ENCODE results near the gene EHHADH. TPM values are rescaled to one million over a fixed set of nuclear protein-coding genes. Genes with fewer than 3 reads are reported as not detected.
A peak's percentile ranks its signal among the peaks of the same experiment; 100 is the strongest.

EHHADH gene
- total and polyA plus RNA-seq, 4 donors = 2.8 to 11.1 (median 6.3) TPM

DNA sequence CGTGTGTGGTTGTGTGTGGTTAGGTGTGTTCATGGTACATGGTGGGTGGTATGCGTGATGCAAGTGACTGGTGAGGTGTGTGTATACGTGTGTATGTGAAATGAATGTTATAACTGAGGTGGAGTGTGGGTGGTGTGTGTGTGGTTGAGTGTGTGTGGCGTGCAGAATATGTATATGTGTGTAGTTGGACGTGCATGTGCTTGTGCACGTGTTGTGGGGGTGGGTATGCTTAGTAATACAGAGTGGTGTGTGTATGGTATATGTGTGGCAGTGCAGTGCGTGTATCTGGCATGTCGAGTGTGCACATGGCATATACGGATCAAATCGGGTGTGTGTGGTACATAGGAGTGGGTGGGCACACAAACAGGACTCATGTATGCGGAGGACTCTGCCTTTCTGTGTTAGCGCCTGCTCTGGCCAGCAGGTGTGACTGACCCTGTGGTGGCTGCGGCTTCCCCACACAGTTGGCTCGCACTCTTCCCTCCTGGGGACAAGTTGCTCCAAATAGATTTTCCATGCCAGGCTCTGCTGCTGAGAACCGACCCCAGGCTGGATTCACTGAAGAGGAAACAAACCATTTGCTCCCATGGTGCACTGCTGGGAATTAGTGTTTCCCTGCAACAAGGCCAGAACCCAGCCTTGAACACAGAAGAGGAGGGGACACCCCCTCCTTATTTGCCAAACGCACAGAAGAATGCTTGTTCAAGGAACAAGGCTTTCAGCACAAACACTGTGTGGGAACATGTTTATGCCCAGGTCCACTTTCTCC lies 99.8 kb downstream of the EHHADH start:
- H3K27me3 ChIP-seq (ENCODE audit: control insufficient read depth in 3 of 3, insufficient read depth in 3 of 3, low read length in 2 of 3) = peaks cover 0 to 21% (median 8%) of the 10 kb centered on the region in 3 donors
- no peak overlapping the region for H3K27ac ChIP-seq (ENCODE audit: low read depth in 1 of 2, low read length in 1 of 2)
- 82 to 84% methylated on average over 16 of the region's 16 CpGs for WGBS, 2 donors
- no peaks in the 10 kb centered on the region for H3K36me3 ChIP-seq (ENCODE audit: control insufficient read depth in 4 of 4, insufficient read depth in 4 of 4, low read length in 4 of 4)
- DNase-seq (peak in 2 of 3 donors; percentile 22 to 32), ATAC-seq (ENCODE audit: insufficient read depth, low FRiP score) (no peak)
- peaks cover 0 to 21% (median 7%) of the 10 kb centered on the region in 5 donors for H3K4me1 ChIP-seq (ENCODE audit: control insufficient read depth in 5 of 5, insufficient read depth in 5 of 5, low read length in 5 of 5)
- H3K4me3 ChIP-seq = no peak overlapping the region
- H3K9ac ChIP-seq (ENCODE audit: insufficient read depth in 1 of 2, low read length in 2 of 2) = no peak overlapping the region
- no peaks in the 10 kb centered on the region for H3K9me3 ChIP-seq (ENCODE audit: control insufficient read depth in 4 of 4, insufficient read depth in 3 of 4, low read length in 3 of 4)
- TF ChIP-seq, protein P1, sequence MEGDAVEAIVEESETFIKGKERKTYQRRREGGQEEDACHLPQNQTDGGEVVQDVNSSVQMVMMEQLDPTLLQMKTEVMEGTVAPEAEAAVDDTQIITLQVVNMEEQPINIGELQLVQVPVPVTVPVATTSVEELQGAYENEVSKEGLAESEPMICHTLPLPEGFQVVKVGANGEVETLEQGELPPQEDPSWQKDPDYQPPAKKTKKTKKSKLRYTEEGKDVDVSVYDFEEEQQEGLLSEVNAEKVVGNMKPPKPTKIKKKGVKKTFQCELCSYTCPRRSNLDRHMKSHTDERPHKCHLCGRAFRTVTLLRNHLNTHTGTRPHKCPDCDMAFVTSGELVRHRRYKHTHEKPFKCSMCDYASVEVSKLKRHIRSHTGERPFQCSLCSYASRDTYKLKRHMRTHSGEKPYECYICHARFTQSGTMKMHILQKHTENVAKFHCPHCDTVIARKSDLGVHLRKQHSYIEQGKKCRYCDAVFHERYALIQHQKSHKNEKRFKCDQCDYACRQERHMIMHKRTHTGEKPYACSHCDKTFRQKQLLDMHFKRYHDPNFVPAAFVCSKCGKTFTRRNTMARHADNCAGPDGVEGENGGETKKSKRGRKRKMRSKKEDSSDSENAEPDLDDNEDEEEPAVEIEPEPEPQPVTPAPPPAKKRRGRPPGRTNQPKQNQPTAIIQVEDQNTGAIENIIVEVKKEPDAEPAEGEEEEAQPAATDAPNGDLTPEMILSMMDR (IDR thresholded peaks at IDR 0.05; ENCODE audit: control extremely low read depth, extremely low read depth) = no peak

DNA sequence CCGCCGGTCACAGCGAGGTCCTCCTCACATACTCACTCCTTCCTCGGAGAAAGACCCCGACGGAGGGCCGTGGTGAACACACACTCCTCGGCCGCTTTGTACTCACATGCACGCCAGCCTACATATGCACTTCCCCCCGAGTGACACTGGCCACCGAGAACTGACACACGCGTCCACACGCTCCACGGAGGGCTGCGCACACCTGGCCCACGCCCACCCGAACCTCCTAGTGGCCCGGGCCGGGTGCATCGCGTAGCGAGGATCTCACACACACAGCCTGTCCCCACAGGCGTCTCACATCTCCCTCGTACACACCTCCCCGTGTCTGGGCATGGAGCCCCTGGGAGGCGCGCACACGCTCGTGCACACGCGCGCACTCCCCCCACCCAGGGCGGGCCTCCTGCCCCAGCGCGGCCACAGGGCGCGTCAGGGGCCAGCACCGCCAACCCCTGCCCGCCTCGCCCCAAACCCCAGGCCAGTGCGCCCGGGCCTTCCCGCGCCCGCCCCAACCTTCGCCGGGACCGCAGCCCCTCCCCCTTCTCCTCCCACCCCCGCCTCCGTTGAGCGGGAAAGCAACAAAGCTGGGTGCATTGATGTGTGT lies 100.6 kb downstream of the EHHADH start:
- Histone ChIP-seq H3K36me3 (ENCODE audit: control insufficient read depth in 4 of 4, insufficient read depth in 4 of 4, low read length in 4 of 4) (no peaks in the 10 kb centered on the region), H3K4me1 (ENCODE audit: control insufficient read depth in 5 of 5, insufficient read depth in 5 of 5, low read length in 5 of 5) (peaks cover 0 to 21% (median 7%) of the 10 kb centered on the region in 5 donors), H3K9me3 (ENCODE audit: control insufficient read depth in 4 of 4, insufficient read depth in 3 of 4, low read length in 3 of 4) (no peaks in the 10 kb centered on the region), H3K9ac (ENCODE audit: insufficient read depth in 1 of 2, low read length in 2 of 2) (no peak overlapping the region), H3K27ac (ENCODE audit: low read depth in 1 of 2, low read length in 1 of 2) (peak overlapping the region; percentile 13 to 51), H3K4me3 (peak overlapping the region; percentile 60), H3K27me3 (ENCODE audit: control insufficient read depth in 3 of 3, insufficient read depth in 3 of 3, low read length in 2 of 3) (peaks cover 0 to 21% (median 8%) of the 10 kb centered on the region in 3 donors)
- TF ChIP-seq, protein P1 (IDR thresholded peaks at IDR 0.05; ENCODE audit: control extremely low read depth, extremely low read depth) = no peak
- DNase-seq = peak in 2 of 3 donors; percentile 53 to 65
- ATAC-seq (ENCODE audit: insufficient read depth, low FRiP score) = no peak
- WGBS, 2 donors = 2 to 4% methylated on average over 50 to 53 of the region's 53 CpGs

DNA sequence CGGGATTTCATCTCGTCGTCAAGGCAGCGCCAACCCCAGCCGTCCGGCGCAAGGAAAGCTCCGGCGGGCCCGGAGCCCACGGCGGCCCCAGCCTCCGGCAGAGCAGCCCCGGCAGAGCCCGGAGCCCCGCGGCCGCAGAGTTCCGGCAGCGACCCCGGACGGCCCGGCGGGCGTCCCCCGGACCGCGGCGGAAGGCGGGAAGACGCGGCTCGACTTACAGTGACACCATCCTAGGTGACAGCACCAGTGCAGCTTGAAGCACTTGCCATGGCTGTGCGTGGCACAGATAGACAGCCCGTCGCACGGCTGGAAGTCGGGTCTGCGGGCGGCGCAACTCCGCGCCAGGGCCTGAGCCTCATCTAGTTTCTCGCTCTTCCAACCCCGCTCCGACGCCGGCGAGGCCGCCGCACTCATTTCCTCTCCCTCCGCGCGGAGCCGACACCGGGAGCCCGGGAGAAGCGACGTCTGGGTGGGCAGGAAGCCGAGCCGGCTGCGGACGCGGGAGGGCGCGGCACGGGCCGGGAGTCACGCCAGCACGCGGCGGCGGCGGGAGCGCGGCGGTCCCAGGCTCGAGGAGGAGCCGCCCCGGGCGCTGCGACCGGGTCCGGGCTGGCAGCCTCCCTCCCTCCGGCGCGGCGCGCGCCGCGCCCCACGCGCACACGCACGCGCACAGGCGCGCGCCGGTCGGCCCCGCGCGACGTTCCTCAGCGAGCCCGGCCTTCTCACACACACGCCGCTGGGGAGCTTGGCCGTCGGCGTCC lies 101.3 kb downstream of the EHHADH start, which contains the start of gene C3orf70:
TSS of gene C3orf70 (minus strand) at position 651 of the 761 bp plus-strand sequence. CDS start at position 414, 237 bp downstream.
- ATAC-seq (ENCODE audit: insufficient read depth, low FRiP score) = peak; percentile 75
- 0 to 1% methylated on average over 74 to 113 of the region's 113 CpGs for WGBS, 2 donors
- H3K9ac ChIP-seq (ENCODE audit: insufficient read depth in 1 of 2, low read length in 2 of 2) = peak within 1 kb of the TSS in 1 of 2 donors; percentile 64
- H3K27ac ChIP-seq (ENCODE audit: low read depth in 1 of 2, low read length in 1 of 2) = peak within 1 kb of the TSS; percentile 13 to 83
- DNase-seq = peak; percentile 79 to 82 (median 80)
- TF ChIP-seq, protein P1 (IDR thresholded peaks at IDR 0.05; ENCODE audit: control extremely low read depth, extremely low read depth) = no peak
- peak within 1 kb of the TSS; percentile 60 for H3K4me3 ChIP-seq
- H3K27me3 ChIP-seq (ENCODE audit: control insufficient read depth in 3 of 3, insufficient read depth in 3 of 3, low read length in 2 of 3) = peaks cover 0 to 23% (median 8%) of the 10 kb centered on the region in 3 donors
- peaks cover 0 to 21% (median 7%) of the 10 kb centered on the region in 5 donors for H3K4me1 ChIP-seq (ENCODE audit: control insufficient read depth in 5 of 5, insufficient read depth in 5 of 5, low read length in 5 of 5)
- H3K36me3 ChIP-seq (ENCODE audit: control insufficient read depth in 4 of 4, insufficient read depth in 4 of 4, low read length in 4 of 4) = no peaks in the 10 kb centered on the region
- no peaks in the 10 kb centered on the region for H3K9me3 ChIP-seq (ENCODE audit: control insufficient read depth in 4 of 4, insufficient read depth in 3 of 4, low read length in 3 of 4)

Measured in lung (tissue), 12 donors.